Stimulated activated CD8-positive, alpha-beta memory T cell treated with anti-CD3 and anti-CD28 coated beads, Interleukin-7, amount 100 ng/mL, for 4 hours (primary cell): ENCODE data around the gene SHISA3.
"Not testable (repeated sequence)": the region's sequence is repeated elsewhere in the genome, so short reads cannot be mapped to it uniquely, and the experiment has no call there.

Experiments used
- DNase-seq, 2 donors: peaks; one replicate each; pipeline ENCODE4 v3.0.0-alpha.2; 2020; ENCODE audit warnings: low read depth in 2 of 2

The SHISA3 gene

DNA sequence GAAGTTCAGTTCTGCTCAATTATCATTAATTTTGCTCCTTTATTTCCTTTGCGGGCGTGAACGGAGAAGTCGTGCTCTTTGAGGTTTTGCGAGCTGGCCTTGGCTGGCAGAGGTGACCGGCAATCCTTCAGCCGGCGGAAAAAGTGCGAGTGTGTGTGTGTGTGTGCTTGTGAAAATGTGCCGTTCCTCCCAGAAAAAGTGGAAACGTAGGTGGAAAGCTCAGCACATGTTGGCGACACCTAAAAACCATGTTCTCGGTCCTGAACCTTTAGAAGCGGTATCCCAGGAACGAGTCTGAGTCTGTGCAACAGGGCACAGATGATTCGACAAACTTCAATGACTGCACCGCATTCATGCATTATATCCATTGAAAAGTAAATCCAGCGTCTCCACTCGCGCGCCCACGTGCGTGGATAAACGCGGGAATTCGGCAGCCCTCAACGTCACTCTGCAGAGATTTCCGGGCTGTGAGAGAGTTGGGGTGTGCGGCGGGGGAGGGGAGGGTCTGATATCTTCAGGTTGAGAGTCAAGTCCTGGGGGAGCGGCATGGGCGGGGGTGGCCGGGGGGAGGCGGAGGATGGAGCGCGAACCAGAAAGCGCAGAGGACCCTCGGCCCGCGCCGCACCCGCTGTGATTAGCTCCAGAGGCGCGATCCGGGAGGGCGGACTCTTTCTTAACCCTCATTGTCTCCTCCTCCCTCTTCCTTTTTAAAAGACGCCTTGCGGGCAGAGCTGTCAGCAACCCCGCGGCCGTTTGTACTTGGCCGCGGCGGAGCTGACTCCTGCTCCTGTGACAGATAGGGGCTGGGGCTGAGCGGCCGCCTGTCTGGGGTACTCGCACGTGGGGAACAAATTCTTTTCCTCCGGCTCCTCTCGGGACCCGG is at the start of gene SHISA3:
Gene SHISA3 (plus strand): TSS at position 737 of the 883 bp plus-strand sequence. CDS start 569 bp downstream, outside the sequence.
- no peak for DNase-seq

DNA sequence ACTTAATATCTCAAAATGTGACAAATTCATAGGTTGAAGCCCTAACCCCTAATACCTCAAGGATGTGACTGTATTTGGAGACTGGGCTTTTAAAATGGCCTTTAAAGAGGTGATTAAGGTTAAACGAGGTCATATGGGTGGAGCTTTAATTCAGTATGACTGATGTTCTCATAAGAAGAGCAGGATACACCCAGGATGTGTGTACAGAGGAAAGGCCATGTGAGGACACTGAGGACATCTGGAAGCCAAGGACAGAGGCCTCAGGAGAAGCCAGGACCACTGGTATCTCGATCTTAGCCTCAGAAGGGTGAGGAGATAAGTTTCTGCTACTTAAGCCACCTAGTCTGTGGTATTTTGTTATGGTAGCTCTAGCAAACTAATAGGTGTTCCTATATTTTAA is 49.0 kb upstream of the SHISA3 start:
- no peak for DNase-seq

GRCh38 chr4:42348692-42349091 is 48.6 kb upstream of the SHISA3 start:
- no peak for DNase-seq

- DNase-seq, result no peak
Observed at GRCh38 chr4:42350611-42351182, 46.6 kb upstream of the SHISA3 start.

GRCh38 chr4:42352049-42352448 is 45.2 kb upstream of the SHISA3 start:
- DNase-seq, result no peak

DNA sequence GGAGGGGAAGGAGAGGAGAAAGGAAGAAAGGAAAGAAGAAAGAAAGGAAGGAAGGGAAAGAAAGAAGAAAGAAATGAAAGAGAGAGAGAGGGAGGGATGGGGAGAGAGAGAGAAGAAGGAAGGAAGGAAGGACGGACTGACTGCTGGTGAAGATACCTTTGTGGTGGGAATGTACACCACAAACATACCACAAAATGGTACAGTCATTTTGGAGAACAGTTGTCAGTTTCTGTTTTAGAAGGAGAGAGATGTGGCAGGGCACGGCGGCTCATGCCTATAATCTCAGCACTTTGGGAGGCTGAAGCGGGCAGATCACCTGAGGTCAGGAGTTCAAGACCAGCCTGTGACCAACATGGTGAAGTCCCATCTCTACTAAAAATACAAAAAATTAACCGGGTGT is 40.0 kb upstream of the SHISA3 start:
- DNase-seq, result no peak

- DNase-seq, result no peak
Observed at GRCh38 chr4:42359711-42360110, 37.6 kb upstream of the SHISA3 start.

- no peak for DNase-seq
Observed at GRCh38 chr4:42360256-42360669, 37.0 kb upstream of the SHISA3 start.

DNA sequence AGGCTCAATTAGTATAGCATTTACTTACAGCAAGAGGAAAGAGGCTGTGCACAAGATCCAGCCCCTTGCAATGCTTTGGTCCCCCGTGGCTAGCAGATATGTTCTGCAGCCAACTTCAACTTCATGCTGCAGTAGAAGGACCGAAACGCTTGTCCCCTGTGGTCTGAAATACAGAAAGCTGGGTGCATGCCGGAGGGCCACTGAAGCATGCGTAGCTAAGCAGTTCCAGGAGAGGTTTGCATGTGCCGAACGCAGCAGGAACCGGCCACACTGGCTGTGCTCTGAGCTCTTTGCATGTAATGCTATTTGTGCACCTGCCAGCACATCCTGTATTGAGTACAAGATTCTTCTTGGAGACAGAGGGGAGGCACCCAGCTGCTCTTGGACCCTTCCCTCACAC is 35.8 kb upstream of the SHISA3 start:
- DNase-seq, result no peak

- no peak for DNase-seq
Observed at GRCh38 chr4:42362591-42362990, 34.7 kb upstream of the SHISA3 start.

DNA sequence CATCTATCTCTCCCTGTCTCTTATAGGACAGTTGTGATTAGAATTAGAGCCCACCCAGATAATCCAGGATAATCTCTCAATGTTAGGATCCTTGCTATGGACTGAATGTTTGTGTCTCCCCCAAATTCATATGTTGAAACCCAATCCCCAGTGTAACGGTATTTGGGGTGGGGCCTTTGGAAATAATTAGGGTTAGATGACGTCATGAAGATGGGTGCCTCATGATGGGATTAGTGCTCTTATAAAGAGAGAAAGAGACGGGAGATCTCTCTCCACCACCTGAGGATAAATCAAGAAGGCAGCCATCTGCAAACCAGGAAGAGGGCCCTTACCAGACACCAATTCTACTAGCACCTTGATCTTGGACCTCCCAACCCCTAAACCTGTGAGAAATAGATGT is 33.7 kb upstream of the SHISA3 start:
- no peak for DNase-seq

DNA sequence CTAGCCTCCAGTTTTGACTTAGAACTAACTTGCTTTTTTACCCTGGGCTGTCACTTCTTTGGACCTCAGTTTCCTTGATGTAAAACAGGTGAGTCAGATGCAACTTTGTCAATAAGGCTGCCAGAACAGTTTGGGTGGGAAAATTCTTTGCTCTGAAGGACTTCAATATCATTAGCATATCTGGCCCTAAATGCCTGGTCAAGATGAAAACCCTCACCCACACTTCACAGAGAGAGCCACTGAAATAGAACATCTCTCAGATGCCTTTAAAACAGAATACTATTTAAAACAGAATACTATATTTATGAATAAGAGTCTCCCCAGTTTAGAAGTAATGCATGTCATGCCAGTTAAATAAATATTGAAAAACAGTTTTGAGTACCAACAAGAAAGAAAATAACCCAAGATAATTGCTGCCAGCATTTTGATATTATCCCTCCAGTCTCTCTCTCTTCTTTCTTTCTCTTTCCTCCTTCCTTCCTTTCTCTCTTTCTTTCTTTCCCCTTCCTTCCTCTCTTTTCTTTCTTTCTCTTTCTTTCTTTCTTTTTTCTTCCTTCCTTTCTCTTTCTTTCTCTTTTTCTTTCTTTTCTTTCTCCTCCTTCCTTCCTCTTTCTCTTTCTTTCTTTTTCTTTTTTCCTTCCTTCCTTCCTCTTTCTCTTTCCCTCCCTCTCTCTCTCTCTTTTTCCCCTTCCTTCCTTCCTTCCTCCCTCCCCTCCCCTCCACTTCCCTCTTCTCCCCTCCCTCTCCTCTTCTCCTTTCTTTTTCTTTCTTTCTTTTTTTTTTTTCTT is 32.8 kb upstream of the SHISA3 start:
- no peak for DNase-seq

DNA sequence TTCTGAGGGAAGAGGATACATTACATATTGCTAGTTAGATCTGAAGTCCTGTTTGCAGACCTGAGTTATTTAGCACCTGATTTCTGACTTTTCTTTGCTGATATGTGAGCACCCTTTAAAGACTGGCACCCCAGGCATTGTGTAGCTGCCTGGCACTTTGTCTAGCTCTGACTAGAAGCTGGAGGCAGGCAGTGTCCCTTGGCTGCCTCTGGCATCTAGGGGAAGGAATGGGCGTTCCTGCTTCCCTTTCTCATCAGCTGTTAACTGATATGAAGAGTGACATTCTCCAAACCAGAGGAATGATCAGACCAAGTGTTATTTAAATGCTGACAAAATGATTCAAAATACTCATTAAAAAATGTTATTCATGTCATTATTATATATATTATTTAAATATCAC is 30.3 kb upstream of the SHISA3 start:
- DNase-seq, result no peak

GRCh38 chr4:42369489-42369888 is 27.8 kb upstream of the SHISA3 start:
- DNase-seq, result no peak

DNA sequence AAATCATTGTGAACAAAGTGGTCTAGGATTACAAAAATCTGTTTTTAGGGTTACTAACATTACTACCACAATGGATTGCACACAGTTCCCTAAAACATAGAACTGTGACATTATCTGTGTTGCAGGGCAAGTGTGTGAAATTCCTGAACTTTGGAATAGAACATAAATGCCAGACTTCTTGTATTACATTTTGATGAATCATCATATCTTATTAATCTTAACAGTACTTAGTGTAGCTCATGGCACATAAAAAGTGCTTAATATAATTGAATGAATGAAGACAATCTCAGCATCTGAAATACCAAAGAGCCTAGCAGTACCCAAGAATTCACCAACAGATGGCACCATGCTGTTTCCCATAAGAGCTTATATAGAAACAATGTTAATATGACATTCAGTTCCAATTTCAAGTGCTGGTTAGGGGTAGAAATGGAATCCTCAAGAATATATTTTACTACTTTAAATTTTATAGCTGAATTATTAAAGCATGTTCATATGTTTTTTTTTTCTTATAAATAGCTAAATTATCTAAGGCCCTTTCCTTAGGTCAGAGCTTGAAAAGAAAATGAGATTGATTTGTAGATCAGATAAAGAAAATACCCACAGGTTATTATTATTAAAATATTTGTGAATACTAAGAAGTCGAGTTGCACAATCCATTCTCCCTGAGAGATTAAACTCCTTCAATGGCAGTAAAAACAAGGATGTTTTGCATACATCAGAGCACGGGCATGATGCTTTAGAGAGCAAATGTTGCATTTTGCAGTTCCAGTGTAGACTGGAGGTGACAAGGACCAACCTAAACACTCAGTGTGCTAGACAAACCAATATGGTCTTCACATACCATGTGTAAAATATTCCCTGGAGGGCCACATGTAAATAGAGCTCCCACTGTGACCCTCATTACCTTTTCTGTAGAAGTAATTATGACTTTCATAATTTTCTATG is 25.7 kb upstream of the SHISA3 start:
- DNase-seq, result no peak

GRCh38 chr4:42372303-42372702 is 25.0 kb upstream of the SHISA3 start:
- not testable (repeated sequence) for DNase-seq

DNA sequence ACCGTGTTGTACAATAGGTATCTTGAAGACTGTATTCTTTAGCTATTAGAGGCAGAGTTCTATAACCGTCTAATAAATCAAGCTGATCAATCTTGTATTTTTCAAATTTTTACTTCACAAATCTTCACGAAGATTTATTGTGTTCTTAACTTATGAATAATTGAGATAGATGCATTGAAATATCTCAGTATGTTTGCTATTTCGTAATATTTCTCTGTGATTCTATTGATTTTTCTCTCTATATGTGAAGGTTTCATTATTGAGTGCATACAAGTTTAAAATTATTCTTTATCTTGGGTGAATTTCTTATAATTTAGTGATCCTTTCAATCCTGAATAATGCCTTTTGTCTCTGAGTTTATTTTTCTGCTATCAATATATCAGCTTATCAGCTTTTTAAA is 19.8 kb upstream of the SHISA3 start:
- DNase-seq, result no peak

DNA sequence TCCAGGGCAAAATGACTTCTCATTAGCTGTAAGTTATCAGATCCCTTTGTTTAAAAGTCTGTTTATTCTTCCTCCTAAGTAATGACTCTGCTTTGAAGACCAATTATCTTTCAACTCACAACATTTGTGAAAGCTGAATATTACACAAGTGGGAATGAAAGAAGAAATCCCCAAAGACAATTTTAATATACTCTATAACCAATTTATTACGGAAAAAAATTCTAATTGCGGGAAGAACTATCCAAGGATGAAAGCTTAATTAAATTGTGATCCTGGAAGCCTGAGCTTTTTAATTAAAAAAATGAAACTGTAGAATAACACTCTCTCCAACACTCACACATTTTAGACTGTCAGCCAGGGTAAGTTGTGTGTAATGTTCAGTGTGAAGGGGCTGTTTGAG is 15.6 kb upstream of the SHISA3 start:
- DNase-seq, result no peak

DNA sequence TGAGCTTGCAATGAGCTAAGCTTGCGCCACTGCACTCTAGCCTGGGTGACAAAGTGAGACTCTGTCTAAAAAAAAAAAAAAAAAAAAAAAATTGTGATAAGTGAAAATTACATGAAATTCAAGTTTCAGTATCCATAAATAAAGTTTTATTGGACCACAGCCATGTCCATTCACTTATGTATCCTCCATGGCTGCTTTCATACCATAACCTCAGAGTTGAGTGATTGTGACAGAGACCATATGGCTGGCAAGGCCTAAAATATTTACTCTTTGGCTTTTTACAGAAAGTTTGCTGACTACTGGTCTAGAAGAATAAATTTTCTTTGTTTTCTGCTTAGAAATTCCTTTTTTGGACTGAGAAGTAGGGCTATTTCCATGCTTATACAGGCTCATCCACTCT is 11.8 kb upstream of the SHISA3 start:
- no peak for DNase-seq

- DNase-seq, result no peak
Observed at GRCh38 chr4:42390622-42391354, 6.5 kb upstream of the SHISA3 start.

- DNase-seq, result no peak
Observed at GRCh38 chr4:42391355-42391664, 6.0 kb upstream of the SHISA3 start.
